Measurements from ENCODE around the gene BTBD19.

- no peak for TF ChIP-seq EZH2 (IDR thresholded peaks at IDR 0.05; ENCODE audit: borderline replicate concordance, insufficient read depth, low read depth, low read length, poor library complexity, severe bottlenecking)
- no peak for TF ChIP-seq CTCF (IDR thresholded peaks at IDR 0.05)
These were observed 9.6 kb downstream of the BTBD19 start for GRCh38 chr1:44817771-44818495.
